HCT116 (cell line): ENCODE results near the gene ZNF862. TPM values are rescaled to one million over a fixed set of nuclear protein-coding genes. Genes with fewer than 3 reads are reported as not detected.

Source experiments
- ATAC-seq: fragments of 200-7000 bp; cut with Tn5 transposase; 2 replicates; pipeline ENCODE4 v1.9.1; 2020; ENCODE audit warnings: mild to moderate bottlenecking, moderate library complexity
- BruUV-seq: library from RNA; stranded (reverse); fragments of 400-500 nt; replicated peaks from 2 replicates; lab custom pipeline; 2021; lab: Mats Ljungman, UMichigan
- CTCF ChIA-PET: fragments of 300-600 bp; sonication (Branson Sonifier 250); formaldehyde crosslinking; loops from one replicate; lab custom pipeline; 2021; ENCODE audit warnings: antibody characterized with exemption; lab: Charles Lee
- POLR2A ChIA-PET: fragments of 300-600, 350-600 bp; sonication (Branson Sonifier 250); formaldehyde crosslinking; loops from one replicate; lab custom pipeline; 2021; ENCODE audit warnings: antibody characterized with exemption; lab: Charles Lee
- RAD21 ChIA-PET, 2 experiments: fragments of 300-600 bp; sonication (Branson Sonifier 250); formaldehyde crosslinking; loops; one replicate each; lab custom pipeline; 2023; ENCODE audit warnings: low total read pairs in 2 of 2; ENCODE audit not compliant: uncharacterized antibody in 2 of 2, unreplicated experiment in 2 of 2, low non-redundant PET in 1 of 2; lab: Charles Lee
- DNase-seq: peaks from one replicate; pipeline ENCODE4 v3.0.0-alpha.2; 2010; ENCODE audit warnings: low read depth, low spot score
- H2AFZ ChIP-seq: fragments of 200-600 bp; shearing (Covaris generic), sonication (generic); 2 replicates; pipeline ENCODE4 v1.6.1; 2017; ENCODE audit warnings: low read depth, mixed run types, mixed read lengths, antibody characterized with exemption, low read length; ENCODE audit not compliant: poor library complexity, severe bottlenecking
- H3K27ac ChIP-seq: 2 replicates; pipeline ENCODE4 v1.5.1; 2012; ENCODE audit warnings: low read depth, low read length
- H3K27me3 ChIP-seq: fragments of 200-600 bp; sonication (generic); 2 replicates; pipeline ENCODE4 v1.6.1; 2016; ENCODE audit warnings: mixed run types, low read length, mixed read lengths; ENCODE audit not compliant: insufficient read depth
- H3K36me3 ChIP-seq, 2 experiments: fragments of 200-500 bp in 1 of 2; fragments of 200-600 bp in 1 of 2; sonication (Bioruptor generic) in 1 of 2; sonication (generic) in 1 of 2; 2 replicates each; pipeline versions ENCODE4 v1.5.1 to v1.6.1; 2014 to 2016; ENCODE audit warnings: low read length in 2 of 2, inconsistent platforms in 1 of 2, mixed read lengths in 1 of 2, mixed run types in 1 of 2; ENCODE audit not compliant: insufficient read depth in 2 of 2, control insufficient read depth in 1 of 2
- H3K4me1 ChIP-seq, 2 experiments: fragments of 200-600 bp in 1 of 2; sonication (generic) in 1 of 2; 2 replicates each; pipeline versions ENCODE4 v1.5.1 to v1.6.1; 2012 to 2017; ENCODE audit warnings: low read length in 2 of 2, inconsistent platforms in 1 of 2, mild to moderate bottlenecking in 1 of 2, mixed read lengths in 1 of 2, mixed run types in 1 of 2, moderate library complexity in 1 of 2; ENCODE audit not compliant: insufficient read depth in 2 of 2, control insufficient read depth in 1 of 2
- H3K4me2 ChIP-seq: fragments of 200-600 bp; sonication (generic); 2 replicates; pipeline ENCODE4 v1.6.1; 2017; ENCODE audit warnings: mixed run types, low read length, mixed read lengths
- H3K4me3 ChIP-seq, 2 experiments: fragments of 200-600 bp in 1 of 2; sonication (generic) in 1 of 2; replicated peaks in 1 of 2; 2 replicates each; pipeline ENCODE4 v1.5.1; 2011 to 2016; ENCODE audit warnings: low read length in 2 of 2, control low read depth in 1 of 2, low read depth in 1 of 2, mild to moderate bottlenecking in 1 of 2, mixed read lengths in 1 of 2, mixed run types in 1 of 2
- H3K79me2 ChIP-seq: fragments of 200-600 bp; sonication (generic); 2 replicates; pipeline ENCODE4 v1.6.1; 2017; ENCODE audit warnings: mild to moderate bottlenecking, mixed run types, low read length, moderate library complexity, mixed read lengths; ENCODE audit not compliant: insufficient read depth
- H3K9ac ChIP-seq: fragments of 200-600 bp; sonication (generic); 2 replicates; pipeline ENCODE4 v1.6.1; 2016; ENCODE audit warnings: low read length, mixed read lengths
- H3K9me2 ChIP-seq: fragments of 200-600 bp; sonication (generic), shearing (Covaris generic); 2 replicates; pipeline ENCODE4 v1.6.1; 2017; ENCODE audit warnings: mixed run types, mild to moderate bottlenecking, moderate library complexity; ENCODE audit not compliant: insufficient read depth
- H3K9me3 ChIP-seq, 2 experiments: fragments of 200-500 bp in 1 of 2; fragments of 200-600 bp in 1 of 2; sonication (Bioruptor generic) in 1 of 2; sonication (generic) in 1 of 2; 2 replicates each; pipeline ENCODE4 v1.6.1; 2014 to 2017; ENCODE audit warnings: low read length in 2 of 2, mixed read lengths in 2 of 2, inconsistent platforms in 1 of 2, low read depth in 1 of 2, mild to moderate bottlenecking in 1 of 2, mixed run types in 1 of 2, moderate library complexity in 1 of 2; ENCODE audit not compliant: control insufficient read depth in 1 of 2, insufficient read depth in 1 of 2
- H4K20me1 ChIP-seq: fragments of 200-600 bp; sonication (generic), shearing (Covaris generic); 2 replicates; pipeline ENCODE4 v1.6.1; 2017; ENCODE audit warnings: mixed run types, mild to moderate bottlenecking, moderate library complexity; ENCODE audit not compliant: insufficient read depth
- CEBPB ChIP-seq: IDR thresholded peaks from 2 replicates; pipeline ENCODE4 v1.6.1; 2012; ENCODE audit warnings: low read depth
- EGR1 ChIP-seq: IDR thresholded peaks from 2 replicates; pipeline ENCODE4 v1.6.1; 2012; ENCODE audit warnings: low read depth
- ELF1 ChIP-seq: IDR thresholded peaks from 2 replicates; pipeline ENCODE4 v1.6.1; 2012; ENCODE audit warnings: low read depth, borderline replicate concordance
- EZH2 ChIP-seq: fragments of 200-600 bp; sonication (generic); IDR thresholded peaks from 2 replicates; pipeline ENCODE4 v1.6.1; 2017; ENCODE audit warnings: antibody characterized with exemption, mixed run types
- EZH2phosphoT487 ChIP-seq: fragments of 200-600 bp; IDR thresholded peaks from 2 replicates; pipeline ENCODE4 v1.6.1; 2018; ENCODE audit warnings: antibody characterized with exemption, borderline replicate concordance
- FOSL1 ChIP-seq: IDR thresholded peaks from 2 replicates; pipeline ENCODE4 v1.6.1; 2012; ENCODE audit warnings: low read depth
- JUND ChIP-seq: IDR thresholded peaks from 2 replicates; pipeline ENCODE4 v1.6.1; 2012
- POLR2A ChIP-seq: IDR thresholded peaks from 2 replicates; pipeline ENCODE4 v1.7.0; 2011; ENCODE audit warnings: borderline replicate concordance; ENCODE audit not compliant: insufficient read depth, insufficient read length; ENCODE audit errors: extremely low read depth
- POLR2AphosphoS5 ChIP-seq: IDR thresholded peaks from 2 replicates; pipeline ENCODE4 v1.6.1; 2011; ENCODE audit warnings: mild to moderate bottlenecking, low read depth, low read length, moderate library complexity
- RAD21 ChIP-seq: IDR thresholded peaks from 2 replicates; pipeline ENCODE4 v1.6.1; 2012; ENCODE audit warnings: low read depth, mild to moderate bottlenecking
- SP1 ChIP-seq: IDR thresholded peaks from 2 replicates; pipeline ENCODE4 v1.6.1; 2012; ENCODE audit warnings: low read depth
- SRF ChIP-seq: IDR thresholded peaks from 2 replicates; pipeline ENCODE4 v1.6.1; 2012; ENCODE audit warnings: low read depth
- TCF7L2 ChIP-seq: IDR thresholded peaks from 2 replicates; pipeline ENCODE4 v1.7.0; 2011; ENCODE audit warnings: borderline replicate concordance, inconsistent platforms; ENCODE audit not compliant: insufficient read depth, insufficient read length; ENCODE audit errors: extremely low read depth
- ZFX ChIP-seq: fragments of 450-650 bp; IDR thresholded peaks from 2 replicates; pipeline ENCODE4 v1.6.1; 2017
- intact Hi-C: fragments of 100-400 bp; cut with micrococcal nuclease; formaldehyde crosslinking; loops from 2 replicates; pipeline ENCODE4 v1.10.0; 2022
- total RNA-seq: library from RNA; stranded (reverse); gene quantifications from one replicate; pipeline ENCODE4 v1.2.1, GENCODE V29; 2021; ENCODE audit not compliant: unreplicated experiment
- TF ChIP-seq, protein P1 (sequence below), 3 experiments: fragments of 200-600 bp in 1 of 3; sonication (generic) in 1 of 3; IDR thresholded peaks in 2 of 3; conservative IDR thresholded peaks in 1 of 3; 2 replicates each; pipeline ENCODE4 v1.5.1; 2012 to 2017; ENCODE audit warnings: low read depth in 2 of 3, low read length in 2 of 3, antibody characterized with exemption in 1 of 3, borderline replicate concordance in 1 of 3, control low read depth in 1 of 3, mild to moderate bottlenecking in 1 of 3, mixed read lengths in 1 of 3, mixed run types in 1 of 3, moderate library complexity in 1 of 3; ENCODE audit not compliant: insufficient read depth in 1 of 3
- TF ChIP-seq, protein P2 (sequence below): IDR thresholded peaks from 2 replicates; pipeline ENCODE4 v1.6.1; 2012
- TF ChIP-seq, protein P3 (sequence below): IDR thresholded peaks from 2 replicates; pipeline ENCODE4 v1.6.1; 2011; ENCODE audit warnings: mild to moderate bottlenecking, low read length, moderate library complexity; ENCODE audit not compliant: insufficient replicate concordance; ENCODE audit errors: extremely low read depth
- TF ChIP-seq, protein P4 (sequence below): IDR thresholded peaks from 2 replicates; pipeline ENCODE4 v1.6.1; 2012

Gene ZNF862
- total RNA-seq, 1 experiment from 2014 or later: 8.5 TPM

DNA sequence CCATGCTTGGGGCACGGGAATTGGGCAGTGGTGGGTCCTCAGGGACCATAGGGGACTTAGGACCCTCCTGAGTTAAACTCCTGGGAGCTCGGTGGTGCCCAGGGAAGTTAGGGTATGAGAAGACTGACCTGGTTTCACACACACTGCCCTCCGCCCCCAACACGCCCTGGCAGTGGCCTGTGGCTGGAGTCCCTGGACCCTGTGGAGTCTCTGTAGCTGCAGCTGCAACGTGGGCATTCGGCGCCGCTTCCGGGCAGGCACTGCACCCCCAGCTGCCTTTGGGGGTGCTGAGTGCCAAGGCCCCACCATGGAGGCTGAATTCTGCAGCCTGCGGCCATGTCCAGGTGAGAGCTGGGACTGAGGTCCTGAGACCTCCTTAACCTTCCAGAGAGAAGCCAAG, 29.9 kb upstream of the ZNF862 start:
- Histone ChIP-seq H3K4me3 (no peak overlapping the region), H3K36me3 (no peaks in the 10 kb centered on the region), H3K9me3 (no peaks in the 10 kb centered on the region), H2AFZ (no peak overlapping the region), H3K9me2 (no peaks in the 10 kb centered on the region), H3K4me1 (no peaks in the 10 kb centered on the region), H3K27ac (no peak overlapping the region), H3K9ac (no peak overlapping the region), H3K4me2 (no peak overlapping the region), H3K27me3 (no peaks in the 10 kb centered on the region), H3K79me2 (no peaks in the 10 kb centered on the region), H4K20me1 (no peaks in the 10 kb centered on the region)
- no TSS peak for BruUV-seq
- ChIA-PET RAD21 (interaction anchor here in 1 of 2 experiments (0.7 kb wide), 1 partner anchor 22 kb away, joined by 3 read pairs; no protein-coding TSS in a partner anchor), CTCF (interaction anchor here (3.3 kb wide), 1 partner anchor 41 kb away, joined by 12 read pairs; no protein-coding TSS in a partner anchor), POLR2A (no interaction called here)
- intact Hi-C loops: loop anchor here (5.0 kb wide), 1 partner anchor 239 kb away; no protein-coding TSS in a partner anchor
- no peak for TF ChIP-seq EZH2
- TF ChIP-seq EGR1: no peak
- ATAC-seq: no peak
- DNase-seq: no peak

DNA sequence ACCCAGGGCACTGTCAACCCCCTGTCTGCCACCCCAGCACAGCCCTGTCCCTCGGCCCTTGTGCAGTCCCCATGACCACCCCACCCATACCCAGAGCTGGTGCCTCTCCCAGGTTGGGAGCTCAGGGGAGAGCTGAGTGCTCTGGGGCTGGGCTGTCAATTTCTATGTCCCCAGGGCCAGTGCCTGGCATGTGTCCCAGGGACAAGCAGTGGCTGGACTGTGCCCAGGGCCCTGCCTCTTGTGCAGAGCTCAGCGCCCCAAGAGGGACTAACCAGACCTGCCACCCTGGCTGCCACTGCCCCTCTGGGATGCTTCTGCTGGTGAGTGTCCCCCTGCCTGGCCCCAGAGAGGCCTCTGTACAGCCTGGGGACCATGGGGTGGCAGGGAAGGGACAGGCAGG, 29.0 kb upstream of the ZNF862 start:
- POLR2A ChIA-PET: no interaction called here
- Histone ChIP-seq H2AFZ (no peak overlapping the region), H3K4me2 (no peak overlapping the region), H3K36me3 (no peaks in the 10 kb centered on the region), H3K4me1 (no peaks in the 10 kb centered on the region), H3K9ac (no peak overlapping the region), H3K9me3 (no peaks in the 10 kb centered on the region), H3K27ac (no peak overlapping the region), H3K4me3 (no peak overlapping the region), H4K20me1 (no peaks in the 10 kb centered on the region), H3K79me2 (no peaks in the 10 kb centered on the region), H3K27me3 (no peaks in the 10 kb centered on the region), H3K9me2 (no peaks in the 10 kb centered on the region)
- CTCF ChIA-PET: no interaction called here
- DNase-seq (no peak), ATAC-seq (no peak)
- RAD21 ChIA-PET: no interaction called here
- BruUV-seq: no TSS peak
- intact Hi-C loops: loop anchor here (5.0 kb wide), 1 partner anchor 238 kb away; no protein-coding TSS in a partner anchor
- no peak for TF ChIP-seq EZH2
- TF ChIP-seq JUND: no peak
- TF ChIP-seq, protein P1, sequence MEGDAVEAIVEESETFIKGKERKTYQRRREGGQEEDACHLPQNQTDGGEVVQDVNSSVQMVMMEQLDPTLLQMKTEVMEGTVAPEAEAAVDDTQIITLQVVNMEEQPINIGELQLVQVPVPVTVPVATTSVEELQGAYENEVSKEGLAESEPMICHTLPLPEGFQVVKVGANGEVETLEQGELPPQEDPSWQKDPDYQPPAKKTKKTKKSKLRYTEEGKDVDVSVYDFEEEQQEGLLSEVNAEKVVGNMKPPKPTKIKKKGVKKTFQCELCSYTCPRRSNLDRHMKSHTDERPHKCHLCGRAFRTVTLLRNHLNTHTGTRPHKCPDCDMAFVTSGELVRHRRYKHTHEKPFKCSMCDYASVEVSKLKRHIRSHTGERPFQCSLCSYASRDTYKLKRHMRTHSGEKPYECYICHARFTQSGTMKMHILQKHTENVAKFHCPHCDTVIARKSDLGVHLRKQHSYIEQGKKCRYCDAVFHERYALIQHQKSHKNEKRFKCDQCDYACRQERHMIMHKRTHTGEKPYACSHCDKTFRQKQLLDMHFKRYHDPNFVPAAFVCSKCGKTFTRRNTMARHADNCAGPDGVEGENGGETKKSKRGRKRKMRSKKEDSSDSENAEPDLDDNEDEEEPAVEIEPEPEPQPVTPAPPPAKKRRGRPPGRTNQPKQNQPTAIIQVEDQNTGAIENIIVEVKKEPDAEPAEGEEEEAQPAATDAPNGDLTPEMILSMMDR (IDR thresholded peaks at IDR 0.05 in 2 of 3, conservative IDR thresholded peaks at IDR 0.05 in 1 of 3; ENCODE audit: borderline replicate concordance in 1 of 3, insufficient read depth in 1 of 3, low read depth in 2 of 3, low read length in 2 of 3): no peak
- TF ChIP-seq POLR2A: no peak
- TF ChIP-seq RAD21: no peak
- no peak for TF ChIP-seq ZFX
- no peak for TF ChIP-seq TCF7L2
- TF ChIP-seq POLR2AphosphoS5: no peak
- TF ChIP-seq, protein P2, sequence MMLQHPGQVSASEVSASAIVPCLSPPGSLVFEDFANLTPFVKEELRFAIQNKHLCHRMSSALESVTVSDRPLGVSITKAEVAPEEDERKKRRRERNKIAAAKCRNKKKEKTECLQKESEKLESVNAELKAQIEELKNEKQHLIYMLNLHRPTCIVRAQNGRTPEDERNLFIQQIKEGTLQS: no peak
- TF ChIP-seq SP1: no peak
- TF ChIP-seq ELF1: no peak
- TF ChIP-seq EZH2phosphoT487: no peak
- no peak for TF ChIP-seq CEBPB
- TF ChIP-seq, protein P3, sequence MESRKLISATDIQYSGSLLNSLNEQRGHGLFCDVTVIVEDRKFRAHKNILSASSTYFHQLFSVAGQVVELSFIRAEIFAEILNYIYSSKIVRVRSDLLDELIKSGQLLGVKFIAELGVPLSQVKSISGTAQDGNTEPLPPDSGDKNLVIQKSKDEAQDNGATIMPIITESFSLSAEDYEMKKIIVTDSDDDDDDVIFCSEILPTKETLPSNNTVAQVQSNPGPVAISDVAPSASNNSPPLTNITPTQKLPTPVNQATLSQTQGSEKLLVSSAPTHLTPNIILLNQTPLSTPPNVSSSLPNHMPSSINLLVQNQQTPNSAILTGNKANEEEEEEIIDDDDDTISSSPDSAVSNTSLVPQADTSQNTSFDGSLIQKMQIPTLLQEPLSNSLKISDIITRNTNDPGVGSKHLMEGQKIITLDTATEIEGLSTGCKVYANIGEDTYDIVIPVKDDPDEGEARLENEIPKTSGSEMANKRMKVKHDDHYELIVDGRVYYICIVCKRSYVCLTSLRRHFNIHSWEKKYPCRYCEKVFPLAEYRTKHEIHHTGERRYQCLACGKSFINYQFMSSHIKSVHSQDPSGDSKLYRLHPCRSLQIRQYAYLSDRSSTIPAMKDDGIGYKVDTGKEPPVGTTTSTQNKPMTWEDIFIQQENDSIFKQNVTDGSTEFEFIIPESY: no peak
- TF ChIP-seq FOSL1: no peak
- TF ChIP-seq, protein P4, sequence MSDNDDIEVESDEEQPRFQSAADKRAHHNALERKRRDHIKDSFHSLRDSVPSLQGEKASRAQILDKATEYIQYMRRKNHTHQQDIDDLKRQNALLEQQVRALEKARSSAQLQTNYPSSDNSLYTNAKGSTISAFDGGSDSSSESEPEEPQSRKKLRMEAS: no peak
- TF ChIP-seq EGR1: no peak
- no peak for TF ChIP-seq SRF
